Muscle layer of colon (tissue), 2 donors: ENCODE results near the gene RBM15.

Source experiments
- H3K27ac ChIP-seq: one replicate; pipeline ENCODE4 v1.7.0; 2013; ENCODE audit warnings: low read depth, mild to moderate bottlenecking, low read length, moderate library complexity
- H3K27me3 ChIP-seq, 2 donors: one replicate each; pipeline ENCODE4 v1.7.0; 2013; ENCODE audit warnings: low read length in 2 of 2, mild to moderate bottlenecking in 2 of 2; ENCODE audit not compliant: insufficient read depth in 2 of 2, control insufficient read depth in 1 of 2
- H3K36me3 ChIP-seq: one replicate; pipeline ENCODE4 v1.7.0; 2013; ENCODE audit warnings: mild to moderate bottlenecking, low read length; ENCODE audit not compliant: insufficient read depth
- H3K4me1 ChIP-seq: one replicate; pipeline ENCODE4 v1.7.0; 2013; ENCODE audit warnings: mild to moderate bottlenecking, low read length; ENCODE audit not compliant: insufficient read depth
- H3K4me3 ChIP-seq, 2 donors: one replicate each; pipeline ENCODE4 v1.7.0; 2013; ENCODE audit warnings: low read length in 2 of 2, low read depth in 1 of 2, mild to moderate bottlenecking in 1 of 2, moderate library complexity in 1 of 2
- H3K9ac ChIP-seq: one replicate; pipeline ENCODE4 v1.7.0; 2013; ENCODE audit warnings: low read length
- H3K9me3 ChIP-seq: one replicate; pipeline ENCODE4 v1.7.0; 2013; ENCODE audit warnings: mild to moderate bottlenecking, low read length
- donor health status: abdominal sarcoma.
- donor health status: Adenocarcinoma of cecum.

Gene RBM15

DNA sequence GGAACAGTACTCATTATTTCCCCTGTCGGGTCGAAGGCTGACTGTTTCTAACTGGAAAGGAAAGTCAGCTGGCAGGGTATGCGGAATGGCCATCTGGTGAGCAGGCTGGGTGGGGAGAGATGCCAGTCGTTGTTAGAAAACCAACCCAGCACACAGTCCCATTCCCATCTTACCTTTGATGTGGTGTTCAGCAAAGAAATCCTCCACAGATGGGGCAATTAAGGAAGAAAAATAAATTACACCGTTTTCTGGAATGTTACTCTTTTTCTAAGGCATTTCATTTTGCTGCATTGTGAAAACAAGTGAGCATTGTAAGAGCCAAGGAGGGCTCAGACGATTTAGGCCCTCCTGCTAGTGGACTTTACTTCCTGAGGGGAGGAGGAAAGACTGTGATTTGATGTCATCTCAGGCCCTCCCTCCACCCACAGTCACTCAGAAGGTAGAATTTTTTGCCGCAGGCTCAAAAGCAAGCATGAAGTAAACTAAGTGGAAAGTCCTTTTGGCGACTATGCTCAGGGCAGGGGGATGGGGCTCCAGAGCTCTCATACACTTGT lies 51.6 kb downstream of the RBM15 start, which contains the start of gene SLC16A4:
Gene SLC16A4, minus strand, starts transcription at position 335 of the 554 bp plus-strand sequence. CDS start 1,703 bp downstream, outside the sequence.
- H3K27ac ChIP-seq = peak within 1 kb of the TSS; percentile 48
- H3K4me3 ChIP-seq = peak within 1 kb of the TSS in 1 of 2 donors; percentile 2
- no peak within 1 kb of the TSS for H3K9ac ChIP-seq

DNA sequence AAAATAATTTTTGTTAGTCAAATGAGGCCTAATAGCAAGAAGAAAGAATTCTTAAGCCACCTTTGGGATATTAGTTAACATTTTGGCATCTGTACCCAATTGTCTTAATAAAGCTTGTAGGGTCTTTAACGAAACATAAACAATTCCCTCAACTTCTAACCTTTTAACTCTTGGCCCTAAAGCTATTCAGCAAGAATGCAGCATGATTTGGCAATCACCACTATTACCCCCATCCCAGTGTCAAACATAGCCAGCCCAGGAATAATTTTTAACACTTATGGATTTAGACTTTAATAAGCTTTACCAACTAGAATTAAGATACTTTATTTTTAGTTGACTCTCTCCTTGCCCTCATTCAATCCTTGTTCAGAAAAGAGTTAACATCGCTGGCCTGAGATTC lies 54.1 kb downstream of the RBM15 start:
- Histone ChIP-seq H3K4me3 (no peak overlapping the region), H3K9me3 (no peaks in the 10 kb centered on the region), H3K36me3 (peaks cover 7% of the 10 kb centered on the region), H3K9ac (no peak overlapping the region), H3K27me3 (no peaks in the 10 kb centered on the region), H3K27ac (no peak overlapping the region), H3K4me1 (no peaks in the 10 kb centered on the region)

More for the DNA sequence above, 51.6 kb downstream of the RBM15 start, which contains the start of gene SLC16A4:
- no peaks in the 10 kb centered on the region for H3K27me3 ChIP-seq
- H3K36me3 ChIP-seq = peaks cover 7% of the 10 kb centered on the region
- no peaks in the 10 kb centered on the region for H3K4me1 ChIP-seq
- no peaks in the 10 kb centered on the region for H3K9me3 ChIP-seq

DNA sequence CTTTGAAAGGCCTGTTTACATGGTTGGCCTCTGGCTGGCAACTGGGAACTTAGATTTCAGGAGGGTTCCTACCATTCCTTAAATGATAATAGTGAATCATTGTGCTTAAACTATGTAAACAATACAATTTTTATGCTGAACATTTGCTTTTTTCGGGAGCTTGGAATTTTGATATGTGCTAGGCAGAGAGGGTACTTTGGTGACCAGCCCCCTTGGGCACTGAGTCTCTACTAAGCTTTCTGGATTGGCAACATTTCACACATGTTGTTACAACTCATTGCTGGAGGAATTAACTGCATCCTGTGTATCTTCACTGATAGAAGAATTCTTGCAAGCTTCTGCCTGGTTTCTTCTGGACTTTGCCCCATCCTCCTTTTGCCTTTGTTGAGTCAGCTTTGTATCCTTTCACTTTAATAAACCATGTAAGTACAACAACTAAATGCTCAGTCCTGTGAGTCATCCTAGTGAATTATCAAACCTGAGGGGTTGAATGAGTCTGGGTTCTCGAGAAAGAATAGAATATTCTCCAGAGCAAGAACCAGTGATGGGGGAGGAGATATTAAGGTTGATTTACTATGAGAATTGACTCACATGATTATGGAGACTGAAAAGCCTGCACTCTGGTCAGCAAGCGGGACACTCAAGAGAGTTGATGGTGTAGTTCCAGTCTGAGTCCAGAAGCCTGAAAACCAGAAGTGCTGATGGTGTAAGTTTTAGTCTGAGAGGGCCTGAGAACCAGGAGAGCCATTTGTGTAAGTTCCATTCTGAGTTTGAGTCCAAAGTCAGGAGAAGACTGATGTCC lies 54.7 kb downstream of the RBM15 start:
- Histone ChIP-seq H3K27ac (no peak overlapping the region), H3K9ac (no peak overlapping the region), H3K27me3 (no peaks in the 10 kb centered on the region), H3K36me3 (peaks cover 7% of the 10 kb centered on the region), H3K4me3 (no peak overlapping the region), H3K9me3 (no peaks in the 10 kb centered on the region), H3K4me1 (no peaks in the 10 kb centered on the region)

DNA sequence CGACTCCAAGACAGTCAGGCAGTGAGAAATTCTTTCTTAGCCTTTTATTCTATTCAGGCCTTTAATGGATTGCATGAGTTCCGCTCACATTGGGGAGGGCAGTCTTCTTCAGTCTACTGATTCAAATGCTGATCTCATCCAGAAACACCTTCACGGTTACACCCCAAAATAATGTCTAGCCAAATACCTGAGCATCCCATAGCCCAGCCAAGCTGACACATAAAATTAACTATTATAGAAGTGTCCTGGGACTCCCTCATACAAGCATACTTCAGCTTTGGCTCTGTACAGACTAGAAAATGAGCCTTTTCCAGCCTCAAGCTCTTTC lies 55.3 kb downstream of the RBM15 start:
- Histone ChIP-seq H3K27me3 (no peaks in the 10 kb centered on the region), H3K9me3 (no peaks in the 10 kb centered on the region), H3K27ac (no peak overlapping the region), H3K9ac (no peak overlapping the region), H3K36me3 (peaks cover 7% of the 10 kb centered on the region), H3K4me1 (no peaks in the 10 kb centered on the region), H3K4me3 (no peak overlapping the region)
